NCI-H345 (cell line): Measurements from ENCODE around the gene MANBA.

Experiments
- DNase-seq: peaks from one replicate; lab custom pipeline; 2025; lab: John Stamatoyannopoulos, UW

Gene MANBA

DNA sequence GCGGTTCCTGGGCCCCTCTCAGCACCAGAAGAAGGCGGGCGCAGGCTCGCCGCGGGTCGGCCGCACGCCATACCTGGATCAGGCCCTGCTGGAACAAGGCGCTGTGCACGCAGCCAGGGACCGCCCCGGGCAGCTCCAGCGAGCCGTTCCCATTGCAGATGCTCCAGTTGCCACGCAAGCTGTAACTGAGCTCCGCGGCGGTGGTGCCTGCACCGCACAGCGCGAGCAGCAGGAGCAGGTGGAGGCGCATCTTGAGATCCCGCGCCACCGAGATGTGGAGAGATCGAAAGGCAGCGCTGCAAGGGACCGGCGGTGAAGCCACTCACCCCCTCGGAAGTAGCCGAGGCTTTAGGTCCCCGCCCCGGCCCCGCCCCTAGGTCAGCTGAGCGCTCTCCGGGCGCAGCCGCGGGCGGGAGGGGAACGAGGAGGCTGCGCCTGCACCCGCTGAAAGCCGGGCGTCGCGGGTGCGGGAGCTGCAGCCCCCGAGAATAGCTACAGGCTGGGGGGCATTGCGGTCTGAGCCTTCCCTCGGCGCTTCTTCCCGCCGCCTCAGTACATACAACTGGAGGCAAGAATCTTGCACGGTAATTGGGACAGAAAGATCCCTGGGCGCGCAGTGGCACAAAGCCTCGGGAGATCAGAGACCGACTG, at the start of gene MANBA:
Gene MANBA (minus strand): TSS at position 324 of the 651 bp plus-strand sequence. CDS start 74 bp downstream, at position 250.
- peak; percentile 84 for DNase-seq

DNA sequence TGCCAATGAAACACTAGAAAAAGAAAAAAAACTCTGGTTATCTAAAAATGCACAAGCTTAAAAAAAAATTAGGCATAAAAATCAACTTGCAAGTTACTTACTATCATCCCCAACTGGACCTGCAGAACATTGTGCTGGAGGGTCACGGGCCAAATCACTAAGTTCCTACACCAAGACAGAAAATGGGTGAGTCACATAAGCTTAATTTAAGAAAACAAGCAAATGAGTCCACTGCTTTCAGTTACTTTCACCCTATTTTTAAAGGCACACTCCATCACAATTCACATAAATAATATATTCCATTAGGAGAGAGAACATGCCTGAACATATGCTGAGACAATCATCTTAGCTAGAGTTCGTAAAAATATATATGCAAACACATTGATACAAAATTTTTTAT, 48.9 kb upstream of the MANBA start:
- no peak for DNase-seq

DNA sequence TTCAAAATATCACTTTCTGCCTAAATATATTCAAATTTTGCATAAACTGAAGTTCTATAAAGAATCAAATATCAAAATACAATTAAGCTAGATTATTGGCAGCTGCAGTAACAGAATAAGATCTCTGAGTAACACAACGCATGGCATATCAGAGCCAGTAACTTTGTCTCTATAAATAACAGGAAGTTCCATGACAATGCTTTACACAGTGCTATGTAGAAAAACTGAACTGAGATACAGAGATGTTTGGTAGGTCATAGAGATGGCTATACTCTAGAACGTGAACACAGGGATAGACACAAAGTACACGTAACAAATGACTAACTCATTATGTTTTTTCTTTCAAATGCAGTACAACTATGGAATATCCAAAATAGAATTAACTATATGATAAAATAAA, 48.4 kb upstream of the MANBA start:
- no peak for DNase-seq

GRCh38 chr4:102808009-102808408, 47.2 kb upstream of the MANBA start:
- no peak for DNase-seq

GRCh38 chr4:102807345-102807744, 46.6 kb upstream of the MANBA start:
- no peak for DNase-seq

GRCh38 chr4:102799816-102800215, 39.0 kb upstream of the MANBA start:
- no peak for DNase-seq

DNA sequence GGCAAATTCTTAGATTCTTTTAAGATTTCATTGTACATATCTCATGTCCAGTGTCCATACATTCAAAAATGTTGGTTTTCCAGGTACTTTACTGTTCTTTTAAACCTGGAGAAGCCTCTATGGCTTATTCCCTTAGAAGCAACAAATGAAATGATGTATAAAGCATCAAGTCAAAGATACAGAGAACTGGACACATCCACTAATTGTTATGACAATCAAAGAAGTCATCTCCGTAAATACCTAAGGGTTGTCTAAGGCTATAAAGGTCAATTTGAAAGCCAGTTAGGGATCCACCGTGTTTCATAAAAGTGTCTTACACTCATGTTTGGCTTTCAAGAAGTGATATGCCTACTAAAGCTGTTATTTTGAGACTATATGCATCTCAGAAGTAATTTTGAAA, 34.2 kb upstream of the MANBA start:
- DNase-seq, result no peak

DNA sequence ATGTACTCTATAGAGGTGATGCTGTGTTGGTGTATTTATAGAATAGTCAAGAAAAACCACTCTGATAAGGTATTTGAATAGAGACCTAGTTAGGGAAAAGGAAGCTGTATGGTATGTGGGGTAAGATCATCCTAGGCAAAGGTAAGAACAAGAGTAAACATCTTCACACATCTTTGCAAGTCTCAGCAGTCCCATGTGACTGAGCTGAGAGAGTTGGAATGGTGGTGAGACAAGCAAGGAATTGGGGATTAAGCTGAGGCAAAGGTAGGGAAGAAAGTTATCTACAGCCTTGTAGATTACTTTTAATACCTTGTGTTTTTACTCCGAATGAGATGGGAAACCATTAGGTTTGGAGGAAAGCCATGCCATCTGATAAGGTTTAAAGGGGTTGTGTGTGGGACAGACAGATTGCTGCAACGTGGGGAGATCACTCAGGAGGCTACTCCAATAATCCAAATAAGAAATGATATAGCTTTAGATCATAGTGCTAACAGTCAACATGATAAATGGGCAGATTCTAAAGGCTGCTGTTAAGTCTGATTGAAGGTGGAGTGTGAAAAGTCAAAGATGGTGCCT, 31.7 kb upstream of the MANBA start:
- no peak for DNase-seq

DNA sequence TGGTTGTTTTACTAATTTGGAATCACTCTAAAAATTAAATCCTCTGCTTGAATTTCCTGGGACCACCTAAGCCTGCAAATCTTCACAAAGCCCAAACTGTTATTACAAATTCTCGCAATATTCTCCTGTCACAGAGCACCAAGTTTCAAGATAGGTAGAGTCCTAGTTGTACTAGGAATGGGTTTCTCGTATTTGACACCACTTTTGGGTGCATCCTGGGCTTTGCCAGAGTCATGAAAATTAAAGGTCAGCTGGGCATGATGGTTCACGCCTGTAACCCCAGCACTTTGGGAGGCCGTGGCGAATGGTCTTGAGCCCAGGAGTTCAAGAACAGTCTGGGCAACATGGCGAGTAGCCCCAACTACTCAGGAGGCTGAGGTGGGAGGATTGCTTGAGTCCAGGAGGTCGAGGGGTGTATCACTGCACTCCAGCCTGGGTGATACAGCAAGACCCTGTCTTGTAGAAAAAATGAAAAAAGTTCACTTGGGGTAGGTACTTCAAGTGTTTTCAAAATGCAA, 30.6 kb upstream of the MANBA start:
- no peak for DNase-seq

GRCh38 chr4:102789317-102789717, 28.5 kb upstream of the MANBA start:
- DNase-seq, result no peak

DNA sequence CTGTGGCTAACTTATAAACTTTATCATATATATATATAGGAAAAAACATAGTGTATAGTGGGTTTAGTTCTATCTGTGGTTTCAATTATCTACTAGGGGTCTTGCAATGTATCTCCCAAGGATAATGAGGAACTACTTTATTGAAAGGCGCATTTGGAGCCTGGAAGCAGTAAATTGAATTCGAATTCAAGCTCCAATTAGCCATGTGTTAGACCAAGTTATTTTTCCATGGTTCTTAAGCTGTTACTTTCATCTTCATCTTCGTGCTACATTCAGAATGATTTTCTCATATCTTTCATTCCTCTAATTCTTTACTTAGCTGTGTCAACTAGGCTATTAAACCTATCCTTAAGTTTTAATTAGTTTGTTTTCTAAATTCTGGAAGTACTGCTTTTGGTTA, 27.2 kb upstream of the MANBA start:
- DNase-seq, result no peak

DNA sequence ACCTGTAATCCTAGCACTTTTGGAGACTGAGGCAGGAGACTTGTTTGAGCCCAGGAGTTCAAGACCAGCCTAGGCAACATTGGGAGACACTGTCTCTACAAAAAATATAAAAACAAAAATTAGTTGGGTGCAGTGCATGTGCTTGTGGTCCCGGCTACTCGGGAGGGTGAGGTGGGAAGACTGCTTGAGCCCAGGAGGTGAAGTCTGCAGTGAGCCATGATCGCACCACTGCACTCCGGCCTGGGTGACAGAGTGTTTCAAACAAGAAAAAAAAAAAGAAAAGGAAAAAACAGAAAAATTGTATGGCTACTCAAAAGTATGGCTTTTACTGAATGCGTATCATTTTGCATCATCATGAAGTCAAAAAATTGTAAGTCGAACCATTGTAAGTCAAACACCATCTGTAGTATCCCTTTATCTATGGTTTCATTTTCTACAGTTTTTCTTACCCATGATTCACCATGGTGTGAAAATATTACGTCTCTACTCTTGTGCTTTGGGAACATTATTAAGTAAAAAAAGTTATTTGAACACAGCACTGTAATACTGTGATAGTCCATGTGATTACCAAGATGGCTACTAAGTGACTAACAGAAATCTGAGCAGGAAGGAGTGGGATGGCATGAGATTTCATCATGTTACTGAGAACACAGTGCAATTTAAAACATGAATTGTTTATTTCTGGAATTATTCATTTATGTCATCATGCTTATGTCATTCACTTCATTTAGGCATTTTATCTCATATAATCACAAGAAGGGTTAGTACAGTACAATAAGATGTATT, 26.5 kb upstream of the MANBA start:
- DNase-seq, result no peak

GRCh38 chr4:102786279-102786678, 25.5 kb upstream of the MANBA start:
- no peak for DNase-seq

DNA sequence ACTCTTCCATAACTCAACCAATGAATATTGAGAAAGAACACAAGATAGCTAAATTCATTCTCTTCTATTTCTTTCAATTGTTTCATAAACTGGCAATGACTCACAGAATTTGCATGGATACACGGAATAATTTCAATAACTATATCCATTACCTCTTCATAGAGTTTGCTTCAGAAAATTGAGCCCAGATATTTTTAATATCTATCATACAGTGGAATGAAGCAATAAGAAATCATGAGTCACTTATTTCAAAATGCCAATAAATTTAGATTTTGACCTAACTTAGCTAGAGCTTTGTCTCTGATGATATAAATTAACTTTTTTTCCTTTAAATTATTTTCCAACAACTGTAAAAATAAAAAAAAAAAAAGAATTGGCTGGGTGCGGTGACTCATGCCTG, 22.2 kb upstream of the MANBA start:
- no peak for DNase-seq

DNA sequence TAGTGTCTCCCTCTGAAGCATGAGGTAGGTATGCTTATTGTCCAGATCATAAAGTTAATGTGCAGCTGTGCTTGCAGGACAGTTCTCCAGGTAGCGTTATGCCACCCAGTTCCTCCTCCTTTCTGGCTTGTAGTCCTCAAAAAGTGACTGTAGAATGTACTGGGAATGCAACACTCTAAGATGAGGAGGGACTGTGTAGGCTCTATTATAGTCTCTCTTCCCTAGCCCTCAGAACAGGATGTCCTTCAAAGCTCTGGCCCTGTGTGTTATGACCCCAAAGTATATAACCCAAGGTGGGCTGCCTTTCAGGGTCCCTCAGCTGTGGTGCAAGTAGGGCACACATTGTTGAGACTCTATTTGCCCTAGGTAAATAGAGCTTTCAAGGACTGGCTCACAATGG, 20.8 kb upstream of the MANBA start:
- no peak for DNase-seq

GRCh38 chr4:102780476-102781144, 19.8 kb upstream of the MANBA start:
- no peak for DNase-seq

GRCh38 chr4:102779204-102779603, 18.4 kb upstream of the MANBA start:
- DNase-seq, result no peak

- no peak for DNase-seq
These were observed 18.0 kb upstream of the MANBA start for GRCh38 chr4:102778720-102779119.

- DNase-seq, result no peak
These were observed 15.0 kb upstream of the MANBA start for GRCh38 chr4:102775805-102776204.

DNA sequence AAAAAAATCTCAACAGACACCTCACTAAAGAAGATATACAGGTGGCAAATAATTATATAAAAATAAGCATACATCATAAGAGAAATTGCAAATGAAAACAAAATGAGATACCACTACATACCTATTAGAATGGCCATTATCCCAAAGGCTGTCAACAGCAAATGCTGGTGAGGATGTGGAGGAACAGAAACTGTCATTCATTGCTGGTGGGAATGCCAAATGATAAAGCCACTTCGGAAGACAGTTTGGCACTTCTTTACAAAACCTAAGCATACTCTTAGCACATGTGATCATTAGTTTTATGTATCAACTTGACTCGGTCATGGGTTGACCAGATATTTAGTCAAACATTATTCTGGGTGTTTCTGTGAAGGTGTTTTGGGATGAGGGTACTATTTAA, 13.5 kb upstream of the MANBA start:
- no peak for DNase-seq

- DNase-seq, result no peak
These were observed 12.1 kb upstream of the MANBA start for GRCh38 chr4:102772738-102773340.

DNA sequence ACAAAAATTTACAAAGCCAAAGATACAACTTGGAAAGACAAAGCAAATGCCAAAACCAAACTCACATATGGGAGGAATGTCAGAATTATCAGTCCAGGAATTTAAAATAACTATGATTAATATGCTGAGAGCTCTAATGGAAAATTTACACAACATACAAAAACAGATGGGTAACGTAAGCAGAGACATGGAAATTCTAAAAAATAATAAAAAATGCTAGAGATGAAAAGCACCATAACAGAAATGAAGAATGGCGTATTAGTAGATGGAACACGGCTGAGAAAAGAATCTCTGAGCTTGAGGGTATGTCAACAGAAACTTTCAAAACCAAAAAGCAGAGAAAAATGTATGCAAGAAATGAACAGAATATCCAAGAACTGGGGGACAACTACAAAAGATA, 4.1 kb upstream of the MANBA start:
- no peak for DNase-seq
